Islet of Langerhans (tissue), 1 donor: ENCODE measurements around the gene SYTL1.

Experiments
- FAIRE-seq: peaks from one replicate; lab custom pipeline; 2011; peaks lifted over from hg19 to GRCh38; lab: Jason Lieb, UNC

SYTL1 gene

DNA sequence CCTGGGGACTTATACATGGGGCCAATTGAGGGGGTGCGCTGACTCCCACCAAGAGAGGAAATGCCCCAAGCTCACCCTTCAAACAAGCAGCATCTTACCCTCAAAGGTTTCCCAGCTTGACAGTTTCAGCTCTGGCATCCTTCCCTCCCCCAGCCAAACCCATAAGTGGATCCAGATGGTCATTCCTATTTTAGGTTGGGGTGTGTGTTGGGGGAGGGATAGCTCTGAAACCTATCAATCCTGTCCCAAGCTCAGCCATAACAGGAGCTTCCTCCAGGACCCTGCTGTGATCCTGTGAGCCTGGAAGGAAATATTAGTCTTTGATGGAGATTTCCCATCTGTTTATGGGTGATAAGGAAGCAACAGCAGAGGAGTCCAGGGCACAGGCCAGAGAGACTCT lies 23.2 kb upstream of the SYTL1 start:
- FAIRE-seq = no peak

DNA sequence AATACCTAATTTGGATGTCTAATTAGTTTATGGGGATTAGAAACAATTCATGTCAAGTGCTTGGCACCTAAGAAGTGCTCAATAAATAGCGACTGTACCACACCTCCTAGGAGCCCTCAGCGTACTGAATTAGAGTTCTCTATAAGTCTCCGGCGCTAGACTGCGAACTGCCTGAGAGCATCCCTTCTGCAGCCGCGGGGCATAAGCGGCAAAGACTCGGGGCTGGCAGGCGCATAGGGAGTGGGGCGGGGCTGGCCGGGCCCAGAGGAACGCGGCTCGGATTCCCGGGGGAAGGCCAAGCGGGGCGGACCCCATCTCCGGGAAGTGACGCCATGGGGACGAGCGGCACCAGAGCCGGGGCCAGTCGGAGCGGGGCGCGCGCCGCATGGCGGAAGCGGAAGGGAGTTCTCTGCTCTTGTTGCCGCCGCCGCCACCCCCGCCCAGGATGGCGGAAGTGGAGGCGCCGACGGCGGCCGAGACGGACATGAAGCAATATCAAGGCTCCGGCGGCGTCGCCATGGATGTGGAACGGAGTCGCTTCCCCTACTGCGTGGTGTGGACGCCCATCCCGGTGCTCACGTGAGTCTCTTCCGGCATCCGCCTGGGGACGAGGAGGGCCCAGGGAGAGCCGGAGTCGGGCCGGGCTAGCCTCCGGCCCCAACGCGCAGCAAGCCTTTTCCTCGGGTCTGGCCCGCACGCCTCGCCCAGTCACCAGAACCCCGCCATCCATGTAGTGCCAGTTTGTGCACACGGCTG lies 19.8 kb upstream of the SYTL1 start, which contains the start of gene TMEM222:
Gene TMEM222 (plus strand): TSS at position 351 of the 756 bp plus-strand sequence. CDS start 35 bp downstream, at position 386.
- FAIRE-seq = no peak

DNA sequence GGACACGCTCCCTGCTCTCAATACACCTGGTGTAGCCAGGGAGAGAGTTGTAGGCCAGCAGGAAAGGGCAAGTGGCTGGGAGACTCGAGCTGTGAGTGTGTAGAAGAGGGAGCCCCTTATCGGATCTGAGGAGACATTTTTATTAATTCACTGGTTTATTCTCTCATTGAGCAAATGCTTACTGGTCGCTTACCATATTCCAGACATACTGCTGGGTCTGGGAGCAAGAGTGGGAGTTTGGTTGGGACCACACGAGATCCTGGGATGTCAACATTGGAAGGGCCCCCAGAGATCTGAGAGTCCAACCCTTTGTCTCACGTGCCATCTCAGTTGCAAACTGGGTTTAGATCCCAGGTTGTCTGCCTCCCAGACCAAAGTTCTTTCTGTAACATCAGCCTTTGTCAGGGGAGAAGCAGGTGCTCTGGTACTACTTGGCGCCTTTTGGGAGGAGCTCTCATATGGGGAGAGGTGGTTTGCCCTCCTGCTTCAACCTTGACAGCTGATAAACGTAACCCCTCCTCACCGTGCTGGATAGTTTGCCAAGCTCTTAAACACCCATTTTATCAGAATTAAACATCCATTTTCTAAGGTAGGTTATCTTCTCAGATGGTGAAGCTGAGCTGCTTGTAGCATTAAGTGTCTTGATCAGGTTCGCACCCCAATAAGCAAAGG lies 19.1 kb upstream of the SYTL1 start:
- FAIRE-seq = no peak

DNA sequence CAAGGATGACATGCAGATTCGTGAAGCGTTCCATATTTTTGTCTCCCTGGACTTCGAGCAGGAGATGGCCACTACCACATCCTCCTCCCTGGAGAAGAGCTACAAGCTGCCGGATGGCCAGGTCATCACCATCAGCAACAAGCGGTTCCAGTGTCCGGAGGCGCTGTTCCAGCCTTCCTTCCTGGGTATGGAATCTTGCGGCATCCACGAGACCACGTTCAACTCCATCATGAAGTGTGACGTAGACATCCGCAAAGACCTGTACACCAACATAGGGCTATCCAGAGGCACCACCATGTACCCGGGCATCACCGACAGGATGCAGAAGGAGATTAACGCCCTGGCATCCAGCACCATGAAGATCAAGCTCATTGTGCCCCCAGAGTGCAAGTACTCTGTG lies 16.5 kb upstream of the SYTL1 start:
- FAIRE-seq = no peak

DNA sequence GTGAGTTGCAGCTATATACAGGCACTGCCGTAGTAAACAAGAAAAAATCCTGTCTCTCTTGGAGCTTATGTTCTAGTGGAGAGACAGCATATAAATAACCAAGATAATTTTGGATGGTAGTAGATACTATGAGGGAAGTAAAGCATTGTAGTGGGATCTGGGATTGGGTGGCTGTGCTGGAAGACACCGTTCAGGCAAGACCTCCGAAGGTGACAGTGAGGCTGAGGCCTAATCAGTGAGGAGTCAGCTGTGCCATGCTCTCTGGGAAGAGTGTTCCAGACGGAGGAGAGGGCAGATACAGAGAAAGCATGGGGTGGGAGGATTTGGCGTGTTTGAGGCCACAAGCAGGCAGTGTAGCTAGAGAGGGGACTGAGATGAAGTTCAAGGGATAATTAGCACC lies 13.9 kb upstream of the SYTL1 start:
- no peak for FAIRE-seq

DNA sequence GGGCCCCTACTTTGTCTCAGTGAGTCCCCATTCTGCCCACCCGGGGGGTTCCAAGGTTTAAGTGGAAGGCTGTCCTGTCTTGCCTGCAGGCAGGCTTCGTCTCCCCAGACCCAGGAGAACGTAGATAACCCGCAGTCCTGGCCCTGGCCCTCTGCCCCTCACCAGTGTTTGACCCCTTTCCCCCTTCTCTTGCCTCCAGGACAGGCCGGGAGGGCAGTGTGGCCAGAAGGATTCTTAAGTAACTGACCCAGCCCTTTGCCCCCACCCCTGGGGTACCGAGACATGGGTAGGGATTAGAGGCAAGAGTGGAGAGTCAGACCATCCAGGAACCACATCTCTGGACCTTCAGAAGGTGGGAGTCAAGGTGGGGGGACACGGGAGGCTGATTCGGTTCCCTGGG lies 11.0 kb upstream of the SYTL1 start:
- FAIRE-seq = no peak

DNA sequence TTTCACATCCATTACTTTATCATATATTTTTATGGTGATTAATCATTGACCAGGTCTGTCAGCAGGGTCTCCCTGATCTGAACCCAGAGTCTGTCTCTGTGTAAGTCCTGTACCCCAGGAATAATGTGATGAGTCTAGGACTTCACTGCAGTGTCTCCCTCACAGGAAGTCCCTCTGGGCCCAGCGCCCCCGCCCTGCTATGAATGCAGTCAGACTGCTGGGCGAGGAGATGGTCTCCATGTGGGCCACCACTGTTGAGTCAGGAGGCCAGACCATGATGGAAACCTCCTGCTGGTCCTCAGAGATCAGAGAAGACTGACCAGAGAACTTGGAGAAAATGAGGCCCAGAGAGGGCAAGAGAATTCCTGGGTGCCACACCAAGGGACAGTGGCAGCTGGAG lies 10.4 kb upstream of the SYTL1 start:
- FAIRE-seq = no peak

DNA sequence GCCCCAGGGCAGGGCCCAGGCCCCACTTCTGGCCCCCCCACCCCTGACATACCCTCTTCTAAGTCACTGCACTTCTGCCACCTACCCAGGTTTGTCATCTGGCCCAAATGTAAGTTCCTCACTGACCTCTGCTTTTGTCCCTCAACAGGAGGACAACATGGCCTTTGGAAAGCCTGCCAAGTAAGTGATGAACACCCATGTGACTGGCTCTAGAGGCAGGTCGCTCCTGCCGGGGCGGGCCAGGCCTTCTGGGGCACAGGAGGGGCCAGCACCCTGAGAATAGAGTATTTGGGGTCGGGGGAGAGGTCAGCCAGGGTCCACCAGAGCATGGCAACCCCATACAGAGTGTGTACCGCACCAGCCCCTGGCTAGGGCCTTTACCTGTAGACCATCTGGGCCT lies 9.9 kb upstream of the SYTL1 start:
- no peak for FAIRE-seq

DNA sequence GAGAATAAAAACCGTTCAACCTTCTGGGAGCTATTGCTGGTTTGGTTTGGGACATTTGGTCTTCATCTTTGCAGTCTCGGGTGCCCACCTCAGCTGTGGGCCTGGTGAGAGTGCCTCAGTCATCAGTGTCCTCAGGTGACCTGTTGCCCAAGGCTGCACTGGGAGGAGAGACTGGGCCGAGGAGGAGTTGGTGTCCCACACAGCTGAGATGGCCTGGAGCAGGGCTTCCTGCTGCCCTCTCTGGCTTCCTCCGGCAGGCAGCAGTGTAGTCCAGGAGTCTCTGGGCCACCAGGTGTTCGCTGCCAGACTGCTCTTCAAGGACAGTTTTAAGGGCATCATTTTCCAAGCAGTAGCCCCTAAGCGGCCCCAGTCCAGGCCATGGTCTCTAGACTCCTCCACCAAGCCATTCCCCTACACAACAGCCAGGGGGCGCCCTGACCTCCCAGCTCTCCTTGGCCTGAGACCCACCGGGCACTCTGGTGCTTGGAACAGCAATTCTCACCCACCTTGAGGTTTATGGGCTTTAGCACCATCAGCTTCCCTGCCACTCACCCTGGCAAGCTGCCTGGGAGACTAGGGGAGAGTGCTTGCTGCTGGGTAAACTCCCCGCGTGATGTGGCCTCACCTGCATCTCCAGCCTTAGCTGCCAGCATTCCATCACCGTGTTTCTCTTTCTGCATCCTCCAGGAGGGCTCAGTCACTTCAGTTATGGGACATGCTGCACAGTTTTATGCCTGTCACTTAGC lies 9.1 kb upstream of the SYTL1 start:
- no peak for FAIRE-seq

DNA sequence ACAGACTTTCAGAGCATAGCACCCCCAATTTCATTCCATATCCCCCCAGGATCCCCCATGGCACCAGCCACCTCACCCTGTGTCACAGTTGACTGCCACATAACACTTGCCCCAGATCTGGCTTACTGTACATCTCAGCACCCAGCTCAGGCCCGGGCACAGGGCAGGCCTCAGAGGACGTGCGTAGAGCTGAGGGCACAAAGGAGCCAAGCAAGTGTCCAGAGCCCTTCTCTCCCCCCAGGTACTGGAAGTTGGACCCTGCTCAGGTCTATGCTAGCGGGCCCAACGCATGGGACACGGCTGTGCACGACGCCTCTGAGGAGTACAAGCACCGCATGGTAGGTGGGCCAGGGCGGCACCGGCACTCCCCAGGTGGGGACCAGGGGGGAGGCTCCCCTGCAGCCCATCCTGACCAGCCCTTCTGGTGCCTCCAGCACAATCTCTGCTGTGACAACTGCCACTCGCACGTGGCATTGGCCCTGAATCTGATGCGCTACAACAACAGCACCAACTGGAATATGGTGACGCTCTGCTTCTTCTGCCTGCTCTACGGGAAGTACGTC lies 8.0 kb upstream of the SYTL1 start:
- FAIRE-seq = no peak

DNA sequence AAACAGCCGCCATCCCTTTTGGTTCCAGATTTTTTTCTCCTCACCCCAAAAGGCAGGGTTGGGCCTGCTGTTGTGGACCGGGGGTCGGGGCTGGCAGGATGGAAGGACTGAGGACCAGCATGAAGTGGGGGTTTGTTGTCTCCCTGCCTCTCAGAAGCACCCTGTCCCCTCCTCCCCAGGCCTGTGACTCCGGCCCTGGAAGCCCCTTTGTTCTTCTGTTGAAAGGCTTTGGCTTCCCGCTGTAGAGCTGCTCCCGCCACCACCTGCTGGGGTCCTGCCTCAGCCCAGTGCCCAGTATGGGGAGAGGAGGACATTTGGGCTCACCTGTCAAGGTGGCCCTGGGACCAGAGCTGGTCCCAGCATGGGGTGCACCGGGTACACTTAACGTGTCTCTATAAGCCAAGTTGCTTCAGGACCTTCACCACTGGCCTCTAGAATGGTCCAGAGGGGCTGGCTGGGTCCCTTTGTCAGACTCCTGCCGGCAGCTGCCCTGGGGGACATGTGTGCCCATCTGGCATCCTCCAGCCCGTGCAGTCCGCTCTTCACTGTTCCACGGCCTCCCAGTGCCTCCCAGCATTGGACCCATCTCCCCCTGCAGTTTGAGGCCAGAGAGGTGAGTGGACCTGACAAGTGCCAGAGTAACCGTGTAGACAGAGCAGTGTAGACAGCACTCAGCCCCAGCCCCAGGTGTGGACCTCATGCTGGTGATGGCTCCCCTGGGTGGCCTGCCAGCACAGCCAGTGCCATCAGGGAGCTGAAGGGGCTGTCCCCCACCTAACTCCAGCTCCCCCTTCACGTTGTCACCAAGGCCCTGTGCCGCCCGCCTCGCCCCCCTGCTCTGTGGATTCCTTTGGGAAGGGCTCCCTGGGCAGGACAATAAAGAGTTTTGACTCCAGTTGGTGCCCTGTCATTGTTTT lies 6.1 kb upstream of the SYTL1 start:
- FAIRE-seq = no peak

DNA sequence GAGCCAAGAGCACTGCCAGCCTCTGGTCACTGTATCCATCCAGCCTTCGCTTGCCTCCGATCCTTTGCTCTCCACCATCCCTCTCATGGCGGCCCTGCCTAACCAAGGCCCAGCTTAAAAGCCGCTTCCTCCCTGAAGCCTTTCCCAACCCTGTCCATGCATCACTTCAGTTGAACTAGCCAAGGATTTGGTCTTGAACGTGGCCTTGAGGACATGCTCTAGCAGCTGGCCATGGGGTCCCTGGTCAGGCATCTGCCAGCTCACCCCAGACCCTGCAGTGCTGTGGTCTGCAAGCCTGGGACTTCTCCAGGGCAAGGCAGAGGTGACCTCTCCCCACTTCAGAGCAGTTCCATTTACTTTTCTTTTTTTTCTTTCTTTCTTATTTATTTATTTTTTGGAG lies 5.1 kb upstream of the SYTL1 start:
- FAIRE-seq = no peak

DNA sequence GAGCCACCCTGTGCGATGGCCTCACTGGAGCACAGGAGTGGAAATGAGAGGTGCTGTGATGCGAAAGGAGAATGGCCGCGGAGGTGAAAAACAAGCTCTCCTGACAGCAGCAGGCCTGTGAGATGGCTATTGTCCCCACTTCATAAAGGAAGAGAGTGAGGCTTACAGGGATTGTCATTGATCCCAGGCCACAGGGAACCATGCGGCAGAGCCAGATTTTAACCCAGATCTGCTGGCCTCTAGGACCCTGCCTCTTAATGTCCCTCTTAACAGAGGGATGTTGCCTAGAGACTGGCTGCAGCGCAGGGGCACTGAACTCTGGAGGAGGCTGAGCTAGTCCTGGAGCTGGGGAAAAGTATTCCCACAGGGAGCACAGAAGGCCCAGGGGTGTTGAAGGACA lies 3.1 kb upstream of the SYTL1 start:
- FAIRE-seq = no peak

DNA sequence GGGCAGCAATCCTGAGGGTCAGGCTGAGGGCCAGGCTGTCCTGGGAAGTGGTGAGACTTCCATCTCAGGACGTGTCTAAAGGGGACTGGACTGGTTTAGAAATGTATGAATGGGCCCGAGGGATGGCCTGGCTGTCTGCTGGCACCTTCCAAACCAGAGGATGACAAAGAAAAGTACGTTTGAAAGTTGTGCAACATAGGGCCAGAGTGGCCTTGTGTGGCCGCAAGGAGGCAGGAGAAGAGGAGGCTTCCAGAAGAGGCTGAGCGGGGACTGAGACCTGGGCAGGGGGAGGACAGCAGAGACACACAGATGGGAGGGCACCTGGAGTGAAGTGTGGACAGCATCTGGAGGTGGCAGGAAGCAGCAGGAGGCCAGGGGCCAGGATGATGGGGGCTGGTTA lies 2.6 kb upstream of the SYTL1 start:
- no peak for FAIRE-seq

DNA sequence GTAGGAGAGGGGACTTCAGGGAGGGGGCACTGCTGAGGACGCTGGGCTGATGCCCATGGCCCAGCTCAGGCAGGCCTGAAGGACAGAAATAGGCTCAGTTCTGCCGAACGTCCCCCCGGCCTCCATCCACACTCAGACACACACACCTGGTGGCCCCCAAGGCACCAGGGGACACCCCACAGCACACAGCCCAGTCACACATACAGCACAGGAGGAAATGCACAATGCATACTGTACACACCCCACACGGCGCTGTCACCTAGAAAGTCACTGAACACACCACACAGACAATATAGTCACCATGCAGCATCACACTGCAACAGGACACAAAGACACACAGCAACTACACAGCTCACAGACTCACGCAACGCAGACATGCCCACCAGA lies 562 bp downstream of the SYTL1 start:
- FAIRE-seq = no peak

DNA sequence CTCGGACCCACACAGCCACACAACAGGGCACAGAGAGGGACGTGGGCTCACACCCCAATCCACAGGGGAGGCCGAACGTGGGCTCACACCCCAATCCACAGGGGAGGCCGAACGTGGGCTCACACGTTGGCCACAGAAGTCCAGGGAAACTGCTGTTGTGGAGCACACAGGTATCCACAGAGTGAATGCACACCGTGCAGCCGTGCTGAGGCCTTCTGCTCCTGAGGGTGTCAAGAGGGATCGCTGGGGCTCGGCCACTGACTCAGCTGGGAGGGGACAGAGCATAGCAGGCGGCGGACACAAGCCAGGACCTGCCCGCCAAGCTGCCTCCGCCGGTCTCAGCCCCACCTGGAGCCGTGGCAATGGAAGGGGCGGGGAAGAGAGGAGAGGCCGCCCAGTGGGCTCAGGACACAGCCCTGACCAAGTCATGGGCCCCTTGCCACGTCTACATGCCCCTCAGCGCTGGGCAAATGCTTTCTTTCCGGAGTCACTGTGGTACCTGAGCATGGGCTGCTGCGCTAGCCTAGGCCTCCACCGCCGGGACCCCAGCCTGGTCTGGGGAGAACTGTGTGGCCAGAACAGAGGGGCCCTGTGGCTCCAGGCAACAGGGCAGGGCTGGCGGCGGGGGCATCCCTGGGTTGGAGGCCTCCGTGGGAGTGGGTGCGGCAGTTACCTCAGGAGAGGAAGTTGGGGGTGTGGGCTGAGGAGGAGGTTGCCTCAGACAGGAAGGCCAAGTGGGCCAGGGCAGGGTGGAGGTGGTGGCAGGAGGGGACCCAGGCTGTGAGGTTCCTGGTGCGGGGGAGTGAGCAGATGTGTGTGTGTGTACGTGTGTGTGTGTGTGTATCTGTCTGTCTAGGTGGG lies 1.2 kb downstream of the SYTL1 start:
- no peak for FAIRE-seq

DNA sequence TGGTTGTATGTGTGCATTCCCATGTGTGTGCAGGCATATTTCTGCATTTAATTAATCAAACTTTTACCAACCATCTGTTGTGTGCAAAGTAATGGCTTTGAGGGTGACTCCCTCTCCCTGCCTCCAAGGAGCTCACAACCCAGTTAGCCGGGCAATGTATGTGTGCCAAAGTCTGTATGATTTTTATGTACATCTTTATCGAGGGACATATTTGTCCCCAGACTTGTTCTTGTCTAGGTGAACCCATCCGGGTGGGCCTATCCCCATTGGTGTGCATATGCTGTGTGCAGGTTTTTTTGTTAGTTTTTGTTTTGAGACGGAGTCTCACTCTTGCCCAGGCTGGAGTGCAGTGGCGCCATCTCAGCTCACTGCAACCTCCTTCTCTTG lies 1.8 kb downstream of the SYTL1 start:
- FAIRE-seq = no peak

DNA sequence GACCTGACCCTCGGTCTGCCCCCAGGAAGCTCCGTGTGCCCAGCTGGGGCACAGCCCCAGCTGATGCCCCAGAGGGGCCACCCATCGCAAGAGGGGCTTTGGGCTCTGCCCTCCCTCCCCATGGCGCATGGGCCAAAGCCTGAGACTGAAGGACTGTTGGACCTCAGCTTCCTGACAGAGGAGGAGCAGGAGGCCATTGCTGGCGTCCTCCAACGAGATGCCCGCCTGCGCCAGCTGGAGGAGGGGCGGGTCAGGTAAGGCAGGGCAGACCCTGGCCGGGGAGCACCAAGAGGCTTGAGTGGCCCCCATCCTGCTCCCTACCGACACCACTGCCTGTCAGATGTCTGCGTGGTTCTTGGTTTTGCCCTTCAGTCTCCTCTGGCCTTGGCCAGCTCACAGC lies 3.5 kb downstream of the SYTL1 start:
- no peak for FAIRE-seq

DNA sequence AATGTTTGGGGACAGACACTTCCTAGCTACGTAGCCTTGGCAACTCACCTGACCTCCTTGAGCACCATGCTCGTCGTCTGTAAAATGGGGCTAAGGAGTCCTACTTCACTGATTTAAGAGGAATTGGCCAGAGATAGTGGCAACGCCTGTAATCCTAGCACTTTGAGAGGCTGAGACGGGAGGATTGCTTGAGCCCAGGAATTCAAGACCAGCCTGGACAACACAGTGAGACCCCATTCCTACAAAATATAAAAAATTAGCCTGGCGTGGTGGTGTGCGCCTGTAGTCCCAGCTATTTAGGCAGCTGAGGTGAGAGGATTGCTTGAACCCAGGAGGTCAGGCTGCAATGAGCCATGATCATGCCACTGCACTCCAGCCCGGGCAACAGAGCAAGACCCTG lies 4.5 kb downstream of the SYTL1 start:
- no peak for FAIRE-seq

DNA sequence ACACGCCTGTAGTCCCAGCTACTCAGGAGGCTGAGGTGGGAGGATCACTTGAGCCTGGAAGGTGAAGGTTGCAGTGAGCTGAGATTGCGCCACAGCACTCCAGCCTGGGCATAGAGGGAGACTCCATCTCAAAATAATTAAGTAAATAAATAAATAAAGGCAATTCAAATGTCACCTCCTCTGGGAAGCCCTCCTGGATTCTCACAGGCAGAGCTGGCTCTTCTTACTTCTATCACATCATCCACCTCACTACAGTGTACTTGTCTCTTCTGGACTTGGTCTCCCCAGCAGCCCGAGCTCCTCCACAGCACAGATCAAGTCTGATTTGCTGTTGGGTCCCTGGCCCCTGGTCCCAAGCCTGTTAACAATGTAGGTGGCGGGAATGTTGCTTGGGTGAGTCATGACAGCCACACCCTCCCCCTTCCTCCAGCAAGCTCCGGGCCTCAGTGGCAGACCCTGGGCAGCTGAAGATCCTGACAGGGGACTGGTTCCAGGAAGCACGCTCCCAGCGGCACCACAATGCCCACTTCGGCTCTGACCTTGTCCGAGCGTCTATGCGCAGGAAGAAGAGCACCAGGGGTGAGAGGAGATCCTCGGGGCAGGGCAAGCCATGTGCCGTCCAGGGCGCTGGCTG lies 5.3 kb downstream of the SYTL1 start:
- no peak for FAIRE-seq
